WTC11 (cell line): ENCODE measurements around the gene SPOCK2. TPM values are rescaled to one million over a fixed set of nuclear protein-coding genes. Genes with fewer than 3 reads are reported as not detected.

ENCODE experiments used
- ATAC-seq: fragments of 200-7000 bp; cut with Tn5 transposase; 2 replicates; pipeline ENCODE4 v1.10.0; 2021; ENCODE audit warnings: mild to moderate bottlenecking, moderate library complexity
- CTCF ChIA-PET: fragments of 300-600 bp; sonication (Branson Sonifier 250); formaldehyde crosslinking; loops from one replicate; lab custom pipeline; 2021; ENCODE audit warnings: antibody characterized with exemption; lab: Charles Lee
- POLR2A ChIA-PET: fragments of 350-600 bp; sonication (Branson Sonifier 250); formaldehyde crosslinking; loops from one replicate; lab custom pipeline; 2021; ENCODE audit warnings: antibody characterized with exemption; lab: Charles Lee
- DNase-seq: peaks from one replicate; pipeline ENCODE4 v3.0.0; 2021; ENCODE audit warnings: low spot score
- H3K27ac Mint-ChIP-seq: 2 replicates; pipeline ENCODE4 v1.8.0; 2021; ENCODE audit warnings: mixed read lengths
- H3K27me3 Mint-ChIP-seq: 2 replicates; pipeline ENCODE4 v1.8.0; 2021; ENCODE audit warnings: low read depth, mild to moderate bottlenecking, moderate library complexity, mixed read lengths
- H3K36me3 Mint-ChIP-seq: 2 replicates; pipeline ENCODE4 v1.8.0; 2021; ENCODE audit warnings: mixed read lengths
- H3K4me1 Mint-ChIP-seq: 2 replicates; pipeline ENCODE4 v1.8.0; 2022; ENCODE audit warnings: mixed read lengths
- H3K4me3 Mint-ChIP-seq: 2 replicates; pipeline ENCODE4 v1.8.0; 2021; ENCODE audit warnings: mild to moderate bottlenecking, moderate library complexity, mixed read lengths
- H3K9me3 Mint-ChIP-seq: 2 replicates; pipeline ENCODE4 v1.8.0; 2021; ENCODE audit warnings: mixed read lengths
- CREB1 ChIP-seq: sonication (generic); formaldehyde crosslinking; IDR thresholded peaks from 2 replicates; pipeline ENCODE4 v1.8.0; 2023; ENCODE audit warnings: mild to moderate bottlenecking, missing genetic modification reagents
- HMGA2 ChIP-seq: fragments of 250-450 bp; sonication (Bioruptor Pico); IDR thresholded peaks from 2 replicates; pipeline ENCODE4 v1.4.0; 2021; ENCODE audit warnings: mild to moderate bottlenecking, moderate library complexity
- IRF2 ChIP-seq: sonication (generic); formaldehyde crosslinking; IDR thresholded peaks from 2 replicates; pipeline ENCODE4 v1.8.0; 2022; ENCODE audit warnings: low read depth, missing genetic modification reagents, borderline replicate concordance
- JAZF1 ChIP-seq: fragments of 250-450 bp; sonication (Bioruptor Pico); IDR thresholded peaks from 2 replicates; pipeline ENCODE4 v1.9.0; 2021; ENCODE audit warnings: moderate library complexity, mild to moderate bottlenecking, inconsistent platforms
- JUN ChIP-seq: sonication (generic); formaldehyde crosslinking; IDR thresholded peaks from 2 replicates; pipeline ENCODE4 v1.8.0; 2023; ENCODE audit warnings: mild to moderate bottlenecking, missing genetic modification reagents
- KAT7 ChIP-seq: sonication (generic); formaldehyde crosslinking; IDR thresholded peaks from 2 replicates; pipeline ENCODE4 v1.8.1; 2023; ENCODE audit warnings: missing genetic modification reagents, mild to moderate bottlenecking, borderline replicate concordance
- MLX ChIP-seq: sonication (generic); formaldehyde crosslinking; IDR thresholded peaks from 2 replicates; pipeline ENCODE4 v1.8.1; 2023; ENCODE audit warnings: mild to moderate bottlenecking, missing genetic modification reagents, moderate library complexity
- NR2C2 ChIP-seq: sonication (generic); formaldehyde crosslinking; IDR thresholded peaks from 2 replicates; pipeline ENCODE4 v1.8.0; 2022; ENCODE audit warnings: mild to moderate bottlenecking, missing genetic modification reagents
- RORB ChIP-seq: fragments of 250-450 bp; sonication (Bioruptor Pico); IDR thresholded peaks from 2 replicates; pipeline ENCODE4 v1.9.0; 2021; ENCODE audit warnings: mild to moderate bottlenecking
- SMAD3 ChIP-seq: sonication (generic); formaldehyde crosslinking; IDR thresholded peaks from 2 replicates; pipeline ENCODE4 v1.8.0; 2022; ENCODE audit warnings: missing genetic modification reagents, mild to moderate bottlenecking, borderline replicate concordance
- SMAD4 ChIP-seq: sonication (generic); formaldehyde crosslinking; IDR thresholded peaks from 2 replicates; pipeline ENCODE4 v1.8.0; 2022; ENCODE audit warnings: mild to moderate bottlenecking, missing genetic modification reagents
- ZMAT4 ChIP-seq: fragments of 250-450 bp; sonication (Bioruptor Pico); IDR thresholded peaks from 2 replicates; pipeline ENCODE4 v1.9.0; 2021; ENCODE audit warnings: mild to moderate bottlenecking
- ZNF512 ChIP-seq: sonication (generic); formaldehyde crosslinking; IDR thresholded peaks from 2 replicates; pipeline ENCODE4 v1.8.1; 2022; ENCODE audit warnings: missing genetic modification reagents, borderline replicate concordance
- total RNA-seq: library from RNA; stranded (reverse); gene quantifications from 3 replicates; pipeline ENCODE4 v1.2.3, GENCODE V29; 2021
- TF ChIP-seq, protein P1 (sequence below): sonication (generic); formaldehyde crosslinking; IDR thresholded peaks from 2 replicates; pipeline ENCODE4 v1.8.1; 2023; ENCODE audit warnings: mild to moderate bottlenecking, missing genetic modification reagents, borderline replicate concordance
- TF ChIP-seq, protein P2 (sequence below): sonication (generic); formaldehyde crosslinking; conservative IDR thresholded peaks from 2 replicates; pipeline ENCODE4 v1.8.1; 2023; ENCODE audit warnings: mild to moderate bottlenecking, low read depth, missing genetic modification reagents, moderate library complexity

Gene SPOCK2
- total RNA-seq, 1 experiment from 2014 or later = 4.7 TPM

GRCh38 chr10:72029414-72029813, 58.9 kb downstream of the SPOCK2 start (continued):
- TF ChIP-seq, protein P1, sequence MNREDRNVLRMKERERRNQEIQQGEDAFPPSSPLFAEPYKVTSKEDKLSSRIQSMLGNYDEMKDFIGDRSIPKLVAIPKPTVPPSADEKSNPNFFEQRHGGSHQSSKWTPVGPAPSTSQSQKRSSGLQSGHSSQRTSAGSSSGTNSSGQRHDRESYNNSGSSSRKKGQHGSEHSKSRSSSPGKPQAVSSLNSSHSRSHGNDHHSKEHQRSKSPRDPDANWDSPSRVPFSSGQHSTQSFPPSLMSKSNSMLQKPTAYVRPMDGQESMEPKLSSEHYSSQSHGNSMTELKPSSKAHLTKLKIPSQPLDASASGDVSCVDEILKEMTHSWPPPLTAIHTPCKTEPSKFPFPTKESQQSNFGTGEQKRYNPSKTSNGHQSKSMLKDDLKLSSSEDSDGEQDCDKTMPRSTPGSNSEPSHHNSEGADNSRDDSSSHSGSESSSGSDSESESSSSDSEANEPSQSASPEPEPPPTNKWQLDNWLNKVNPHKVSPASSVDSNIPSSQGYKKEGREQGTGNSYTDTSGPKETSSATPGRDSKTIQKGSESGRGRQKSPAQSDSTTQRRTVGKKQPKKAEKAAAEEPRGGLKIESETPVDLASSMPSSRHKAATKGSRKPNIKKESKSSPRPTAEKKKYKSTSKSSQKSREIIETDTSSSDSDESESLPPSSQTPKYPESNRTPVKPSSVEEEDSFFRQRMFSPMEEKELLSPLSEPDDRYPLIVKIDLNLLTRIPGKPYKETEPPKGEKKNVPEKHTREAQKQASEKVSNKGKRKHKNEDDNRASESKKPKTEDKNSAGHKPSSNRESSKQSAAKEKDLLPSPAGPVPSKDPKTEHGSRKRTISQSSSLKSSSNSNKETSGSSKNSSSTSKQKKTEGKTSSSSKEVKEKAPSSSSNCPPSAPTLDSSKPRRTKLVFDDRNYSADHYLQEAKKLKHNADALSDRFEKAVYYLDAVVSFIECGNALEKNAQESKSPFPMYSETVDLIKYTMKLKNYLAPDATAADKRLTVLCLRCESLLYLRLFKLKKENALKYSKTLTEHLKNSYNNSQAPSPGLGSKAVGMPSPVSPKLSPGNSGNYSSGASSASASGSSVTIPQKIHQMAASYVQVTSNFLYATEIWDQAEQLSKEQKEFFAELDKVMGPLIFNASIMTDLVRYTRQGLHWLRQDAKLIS (CRISPR knock-in tag) = no peak
- no peak for TF ChIP-seq ZMAT4 (CRISPR knock-in tag)

- Mint-ChIP-seq H3K4me3 (no peak overlapping the region), H3K27me3 (no peaks in the 10 kb centered on the region; the same call in 1 of the 2 replicates), H3K9me3 (no peaks in the 10 kb centered on the region), H3K36me3 (no peaks in the 10 kb centered on the region), H3K4me1 (no peaks in the 10 kb centered on the region)
- ATAC-seq = no peak
- CTCF ChIA-PET = no interaction called here
- DNase-seq = no peak
- no peak for TF ChIP-seq KAT7 (CRISPR knock-in tag)
- TF ChIP-seq SMAD3 (CRISPR knock-in tag) = no peak
- TF ChIP-seq ZMAT4 (CRISPR knock-in tag) = no peak
- no peak for TF ChIP-seq JAZF1 (CRISPR knock-in tag)
- TF ChIP-seq IRF2 (CRISPR knock-in tag) = no peak
- TF ChIP-seq, protein P2, sequence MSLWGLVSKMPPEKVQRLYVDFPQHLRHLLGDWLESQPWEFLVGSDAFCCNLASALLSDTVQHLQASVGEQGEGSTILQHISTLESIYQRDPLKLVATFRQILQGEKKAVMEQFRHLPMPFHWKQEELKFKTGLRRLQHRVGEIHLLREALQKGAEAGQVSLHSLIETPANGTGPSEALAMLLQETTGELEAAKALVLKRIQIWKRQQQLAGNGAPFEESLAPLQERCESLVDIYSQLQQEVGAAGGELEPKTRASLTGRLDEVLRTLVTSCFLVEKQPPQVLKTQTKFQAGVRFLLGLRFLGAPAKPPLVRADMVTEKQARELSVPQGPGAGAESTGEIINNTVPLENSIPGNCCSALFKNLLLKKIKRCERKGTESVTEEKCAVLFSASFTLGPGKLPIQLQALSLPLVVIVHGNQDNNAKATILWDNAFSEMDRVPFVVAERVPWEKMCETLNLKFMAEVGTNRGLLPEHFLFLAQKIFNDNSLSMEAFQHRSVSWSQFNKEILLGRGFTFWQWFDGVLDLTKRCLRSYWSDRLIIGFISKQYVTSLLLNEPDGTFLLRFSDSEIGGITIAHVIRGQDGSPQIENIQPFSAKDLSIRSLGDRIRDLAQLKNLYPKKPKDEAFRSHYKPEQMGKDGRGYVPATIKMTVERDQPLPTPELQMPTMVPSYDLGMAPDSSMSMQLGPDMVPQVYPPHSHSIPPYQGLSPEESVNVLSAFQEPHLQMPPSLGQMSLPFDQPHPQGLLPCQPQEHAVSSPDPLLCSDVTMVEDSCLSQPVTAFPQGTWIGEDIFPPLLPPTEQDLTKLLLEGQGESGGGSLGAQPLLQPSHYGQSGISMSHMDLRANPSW = no peak
- no peak for TF ChIP-seq CREB1 (CRISPR knock-in tag)
- TF ChIP-seq NR2C2 (CRISPR knock-in tag) = no peak
- no peak for TF ChIP-seq SMAD4
- TF ChIP-seq MLX (CRISPR knock-in tag) = no peak
- TF ChIP-seq JUN (CRISPR knock-in tag) = no peak
- TF ChIP-seq HMGA2 = no peak
- TF ChIP-seq, all 79 proteins: peak for 0
- no peak overlapping the region for H3K27ac Mint-ChIP-seq
- POLR2A ChIA-PET = no interaction called here
Measured at GRCh38 chr10:72027498-72027897, 60.9 kb downstream of the SPOCK2 start.

GRCh38 chr10:72026278-72027111, 61.9 kb downstream of the SPOCK2 start:
- no peaks in the 10 kb centered on the region for H3K4me1 Mint-ChIP-seq
- POLR2A ChIA-PET = no interaction called here
- DNase-seq (no peak), ATAC-seq (no peak)
- no peaks in the 10 kb centered on the region; the same call in 1 of the 2 replicates for H3K27me3 Mint-ChIP-seq
- no peaks in the 10 kb centered on the region for H3K9me3 Mint-ChIP-seq
- no peak overlapping the region for H3K4me3 Mint-ChIP-seq
- no peak overlapping the region for H3K27ac Mint-ChIP-seq
- no peaks in the 10 kb centered on the region for H3K36me3 Mint-ChIP-seq
- CTCF ChIA-PET = interaction anchor here (0.6 to 1.0 kb wide), 2 partner anchors 10 to 130 kb away, joined by 3 read pairs; no protein-coding TSS in a partner anchor
- TF ChIP-seq NR2C2 (CRISPR knock-in tag) (no peak), ZNF512 (CRISPR knock-in tag) (no peak), RORB (CRISPR knock-in tag) (no peak), CREB1 (CRISPR knock-in tag) (no peak)
